Cardiac muscle cell (in vitro differentiated cells and primary cell): ENCODE results near the gene RGPD3. TPM values are rescaled to one million over a fixed set of nuclear protein-coding genes. Genes with fewer than 3 reads are reported as not detected.

Source experiments
- polyA plus RNA-seq: library from polyadenylated mRNA; unstranded; fragments of >200 nt; fragmentation: Nextera tagmentation; extraction: Ambion mirVana; gene quantifications from 2 replicates; pipeline ENCODE4 v1.2.1, GENCODE V29; 2016
- total RNA-seq: library from RNA; depleted of rRNA; stranded (reverse); fragments of >200 nt; gene quantifications from 2 replicates; pipeline ENCODE4 v1.2.3, GENCODE V29; 2016

The RGPD3 gene
- total and polyA plus RNA-seq, 2 experiments from 2014 or later, result 0.05 to 0.45 TPM

Other genes with a start within 250 kb of the RGPD3 start
- gene CD8B2, start 19.0 kb upstream of the RGPD3 start, total RNA-seq, result not detected in 2 replicates
- not detected in 2 replicates for gene CD8B2, start 19.0 kb upstream of the RGPD3 start, polyA plus RNA-seq